Measurements from ENCODE around the gene NAV2. TPM values are rescaled to one million over a fixed set of nuclear protein-coding genes. Genes with fewer than 3 reads are reported as not detected.
A peak's percentile ranks its signal among the peaks of the same experiment; 100 is the strongest.
"Not testable (repeated sequence)": the region's sequence is repeated elsewhere in the genome, so short reads cannot be mapped to it uniquely, and the experiment has no call there.

NAV2 gene
- total RNA-seq, 2 donors from 2014 or later, result 0.37 to 0.58 TPM

DNA sequence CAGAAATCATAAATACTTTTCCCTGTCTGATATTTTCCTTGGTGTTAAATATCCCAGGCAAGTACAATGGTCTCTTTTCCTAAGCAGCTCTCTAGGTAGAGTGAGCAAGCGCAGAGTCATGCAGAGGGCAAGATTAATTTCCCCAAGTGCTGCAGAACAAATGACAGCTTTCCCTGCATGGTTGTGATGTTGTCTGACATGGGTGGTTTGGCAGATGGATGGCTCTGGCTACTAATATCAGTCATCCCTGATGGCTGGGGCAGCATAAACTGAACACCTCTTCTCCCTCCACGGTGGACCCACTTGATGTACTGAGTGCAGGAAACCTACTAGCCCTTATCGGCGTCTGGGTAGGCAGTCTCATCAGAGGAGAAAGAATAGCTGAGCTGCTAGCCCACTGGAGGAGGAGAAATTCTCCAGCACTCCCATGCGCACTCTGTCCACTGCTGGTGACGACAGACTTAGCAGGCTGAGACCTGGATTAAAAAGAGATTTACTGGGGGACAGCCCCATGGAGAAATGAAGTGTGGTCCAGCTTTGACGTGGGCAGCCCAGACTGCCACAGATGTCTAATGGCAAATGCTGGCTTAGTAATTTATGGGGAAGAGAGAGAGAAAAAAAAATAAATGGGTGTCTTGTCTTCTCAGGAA is 244.8 kb downstream of the NAV2 start:
- no peaks in the 10 kb centered on the region for H3K36me3 Mint-ChIP-seq (ENCODE audit: low read depth)
- no peak for ATAC-seq (replicated peaks)
- no peaks in the 10 kb centered on the region for H3K4me1 Mint-ChIP-seq
- H3K9me3 Mint-ChIP-seq, result no peaks in the 10 kb centered on the region
- H3K4me3 Mint-ChIP-seq, result no peak overlapping the region
- peaks cover 7% of the 10 kb centered on the region for H3K27me3 Mint-ChIP-seq
- no peak overlapping the region for H3K27ac Mint-ChIP-seq

GRCh38 chr11:19958204-19958603 is 245.6 kb downstream of the NAV2 start:
- Mint-ChIP-seq H3K4me3 (no peak overlapping the region), H3K9me3 (no peaks in the 10 kb centered on the region)

GRCh38 chr11:19959210-19959609 is 246.6 kb downstream of the NAV2 start:
- no peaks in the 10 kb centered on the region for H3K4me1 Mint-ChIP-seq
- H3K9me3 Mint-ChIP-seq, result no peaks in the 10 kb centered on the region
- no peak for ATAC-seq (replicated peaks)
- H3K27me3 Mint-ChIP-seq, result peaks cover 3% of the 10 kb centered on the region
- H3K4me3 Mint-ChIP-seq, result no peak overlapping the region
- H3K36me3 Mint-ChIP-seq (ENCODE audit: low read depth), result no peaks in the 10 kb centered on the region
- H3K27ac Mint-ChIP-seq, result no peak overlapping the region

More at GRCh38 chr11:19958204-19958603, 245.6 kb downstream of the NAV2 start:
- H3K27me3 Mint-ChIP-seq, result peaks cover 7% of the 10 kb centered on the region
- no peak for ATAC-seq (replicated peaks)
- H3K4me1 Mint-ChIP-seq, result no peaks in the 10 kb centered on the region
- no peak overlapping the region for H3K27ac Mint-ChIP-seq
- H3K36me3 Mint-ChIP-seq (ENCODE audit: low read depth), result no peaks in the 10 kb centered on the region

GRCh38 chr11:19959648-19960059 is 247.0 kb downstream of the NAV2 start:
- Mint-ChIP-seq H3K36me3 (ENCODE audit: low read depth) (no peaks in the 10 kb centered on the region), H3K27me3 (peaks cover under 1% of the 10 kb centered on the region), H3K9me3 (no peaks in the 10 kb centered on the region), H3K27ac (no peak overlapping the region), H3K4me1 (no peaks in the 10 kb centered on the region), H3K4me3 (no peak overlapping the region)
- no peak for ATAC-seq (replicated peaks)

DNA sequence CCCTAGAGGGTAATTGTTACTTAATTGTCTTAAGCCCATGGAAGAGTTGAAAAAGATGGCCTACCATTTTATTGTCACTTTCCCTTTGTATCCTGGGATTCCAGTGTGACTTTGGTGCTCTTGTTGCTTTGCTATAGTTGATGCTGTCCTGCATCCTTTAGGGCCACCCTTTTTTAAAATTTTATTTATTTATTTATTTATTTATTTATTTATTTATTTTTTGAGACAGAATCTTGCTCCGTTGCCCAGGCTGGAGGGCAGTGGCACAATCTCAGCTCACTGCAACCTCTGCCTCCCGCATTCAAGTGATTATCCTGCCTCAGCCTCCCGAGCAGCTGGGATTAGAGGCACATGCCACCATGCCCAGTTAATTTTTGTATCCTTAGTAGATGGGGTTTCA is 247.8 kb downstream of the NAV2 start:
- not testable (repeated sequence) for H3K4me1 Mint-ChIP-seq; H3K27ac Mint-ChIP-seq; H3K27me3 Mint-ChIP-seq; ATAC-seq (replicated peaks); H3K36me3 Mint-ChIP-seq (ENCODE audit: low read depth); H3K4me3 Mint-ChIP-seq; H3K9me3 Mint-ChIP-seq

DNA sequence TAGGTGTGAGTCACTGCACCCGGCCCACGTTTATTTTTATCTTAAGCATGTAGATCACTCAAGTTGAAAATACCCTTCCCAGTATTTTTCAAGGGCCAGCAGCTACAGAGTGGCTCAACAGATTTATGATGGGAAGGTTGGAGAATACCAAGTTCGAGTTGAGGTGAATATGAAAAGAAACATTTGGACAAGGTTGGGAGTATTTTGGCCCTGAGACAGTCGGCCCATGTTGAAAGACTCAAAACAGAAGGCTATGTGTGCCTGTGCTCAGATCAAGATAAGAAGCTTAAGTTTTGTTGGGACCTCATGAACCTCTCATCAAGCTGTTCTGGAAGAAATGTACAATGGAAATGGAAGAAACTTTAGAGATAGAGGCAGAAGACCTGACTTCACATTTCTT is 248.6 kb downstream of the NAV2 start:
- H3K27me3 Mint-ChIP-seq, result peaks cover 5% of the 10 kb centered on the region
- no peaks in the 10 kb centered on the region for H3K4me1 Mint-ChIP-seq
- H3K27ac Mint-ChIP-seq, result no peak overlapping the region
- H3K4me3 Mint-ChIP-seq, result no peak overlapping the region
- no peaks in the 10 kb centered on the region for H3K36me3 Mint-ChIP-seq (ENCODE audit: low read depth)
- H3K9me3 Mint-ChIP-seq, result no peaks in the 10 kb centered on the region
- no peak for ATAC-seq (replicated peaks)

- peaks cover 11% of the 10 kb centered on the region for H3K27me3 Mint-ChIP-seq
- H3K4me1 Mint-ChIP-seq, result no peaks in the 10 kb centered on the region
- no peaks in the 10 kb centered on the region for H3K9me3 Mint-ChIP-seq
- no peak overlapping the region for H3K4me3 Mint-ChIP-seq
- no peak overlapping the region for H3K27ac Mint-ChIP-seq
- no peak for ATAC-seq (replicated peaks)
- no peaks in the 10 kb centered on the region for H3K36me3 Mint-ChIP-seq (ENCODE audit: low read depth)
Measured at GRCh38 chr11:19962053-19962800, 249.6 kb downstream of the NAV2 start.

DNA sequence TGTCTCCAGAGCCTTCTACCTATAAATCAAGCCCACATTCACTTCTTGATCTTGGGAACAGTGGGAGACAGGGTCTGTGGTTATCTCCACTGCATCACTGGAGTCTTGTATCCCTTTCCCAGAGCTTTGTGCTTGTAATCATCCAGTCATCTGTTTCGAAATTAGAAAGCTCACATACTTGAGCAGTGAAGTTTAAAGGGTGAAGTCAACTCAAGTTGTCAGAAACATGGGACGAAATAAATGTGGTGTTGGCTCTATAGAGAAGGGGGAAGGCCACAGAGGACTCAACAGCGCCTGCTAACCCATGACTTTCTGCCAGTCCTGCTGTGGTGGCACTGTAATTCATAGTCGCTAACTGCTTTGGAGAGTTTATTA is 250.2 kb downstream of the NAV2 start:
- H3K36me3 Mint-ChIP-seq (ENCODE audit: low read depth), result no peaks in the 10 kb centered on the region
- ATAC-seq (replicated peaks), result no peak
- peaks cover 11% of the 10 kb centered on the region for H3K27me3 Mint-ChIP-seq
- no peak overlapping the region for H3K27ac Mint-ChIP-seq
- H3K9me3 Mint-ChIP-seq, result no peaks in the 10 kb centered on the region
- H3K4me1 Mint-ChIP-seq, result no peaks in the 10 kb centered on the region
- H3K4me3 Mint-ChIP-seq, result no peak overlapping the region

GRCh38 chr11:19963697-19964387 is 251.2 kb downstream of the NAV2 start:
- ATAC-seq (replicated peaks), result peak; percentile 37
- no peaks in the 10 kb centered on the region for H3K9me3 Mint-ChIP-seq
- H3K27me3 Mint-ChIP-seq, result peaks cover 11% of the 10 kb centered on the region
- H3K4me3 Mint-ChIP-seq, result no peak overlapping the region
- H3K27ac Mint-ChIP-seq, result no peak overlapping the region
- H3K36me3 Mint-ChIP-seq (ENCODE audit: low read depth), result no peaks in the 10 kb centered on the region
- H3K4me1 Mint-ChIP-seq, result no peaks in the 10 kb centered on the region

DNA sequence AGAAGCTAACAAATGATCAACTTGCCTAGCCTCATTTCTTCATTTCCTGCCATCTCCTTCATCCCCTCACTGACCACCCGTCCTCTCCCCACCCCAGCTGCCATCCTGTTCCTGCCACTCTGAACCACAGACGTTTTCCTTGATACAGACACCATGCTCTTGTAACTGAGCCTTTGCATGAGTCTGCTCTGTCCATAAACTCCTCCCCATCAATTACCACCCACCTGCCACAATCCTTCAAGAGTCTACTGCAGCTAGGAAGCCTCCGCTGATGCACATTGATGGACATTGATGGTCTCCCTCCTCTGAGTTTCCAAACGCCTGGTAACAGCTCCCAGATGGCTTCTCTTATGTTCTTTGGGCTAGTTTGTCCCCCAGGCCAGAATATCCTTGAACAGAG is 253.8 kb downstream of the NAV2 start:
- no peak overlapping the region for H3K4me3 Mint-ChIP-seq
- peaks cover 3% of the 10 kb centered on the region for H3K4me1 Mint-ChIP-seq
- H3K27ac Mint-ChIP-seq, result no peak overlapping the region
- no peaks in the 10 kb centered on the region for H3K36me3 Mint-ChIP-seq (ENCODE audit: low read depth)
- no peak for ATAC-seq (replicated peaks)
- H3K27me3 Mint-ChIP-seq, result peaks cover 15% of the 10 kb centered on the region
- no peaks in the 10 kb centered on the region for H3K9me3 Mint-ChIP-seq

GRCh38 chr11:19966927-19967326 is 254.3 kb downstream of the NAV2 start:
- no peak for ATAC-seq (replicated peaks)
- Mint-ChIP-seq H3K27me3 (peaks cover 15% of the 10 kb centered on the region), H3K4me3 (no peak overlapping the region), H3K9me3 (no peaks in the 10 kb centered on the region), H3K36me3 (ENCODE audit: low read depth) (no peaks in the 10 kb centered on the region), H3K27ac (no peak overlapping the region), H3K4me1 (peaks cover 3% of the 10 kb centered on the region)

- no peaks in the 10 kb centered on the region for H3K9me3 Mint-ChIP-seq
Measured at GRCh38 chr11:19967787-19968186, 255.2 kb downstream of the NAV2 start.

GRCh38 chr11:19968860-19969259 is 256.2 kb downstream of the NAV2 start:
- Mint-ChIP-seq H3K27ac (no peak overlapping the region), H3K4me1 (peaks cover 3% of the 10 kb centered on the region)
- ATAC-seq (replicated peaks), result no peak

More at GRCh38 chr11:19967787-19968186, 255.2 kb downstream of the NAV2 start:
- Mint-ChIP-seq H3K4me3 (no peak overlapping the region), H3K27me3 (peaks cover 15% of the 10 kb centered on the region), H3K27ac (no peak overlapping the region), H3K36me3 (ENCODE audit: low read depth) (no peaks in the 10 kb centered on the region), H3K4me1 (peaks cover 3% of the 10 kb centered on the region)
- ATAC-seq (replicated peaks), result no peak

GRCh38 chr11:19970944-19971343 is 258.3 kb downstream of the NAV2 start:
- peaks cover 3% of the 10 kb centered on the region for H3K4me1 Mint-ChIP-seq
- H3K4me3 Mint-ChIP-seq, result no peak overlapping the region
- ATAC-seq (replicated peaks), result peak; percentile 81
- H3K36me3 Mint-ChIP-seq (ENCODE audit: low read depth), result no peaks in the 10 kb centered on the region
- peaks cover 10% of the 10 kb centered on the region for H3K27me3 Mint-ChIP-seq
- H3K27ac Mint-ChIP-seq, result no peak overlapping the region
- H3K9me3 Mint-ChIP-seq, result no peaks in the 10 kb centered on the region

More at GRCh38 chr11:19968860-19969259, 256.2 kb downstream of the NAV2 start:
- H3K27me3 Mint-ChIP-seq, result peaks cover 15% of the 10 kb centered on the region
- H3K4me3 Mint-ChIP-seq, result no peak overlapping the region
- H3K9me3 Mint-ChIP-seq, result no peaks in the 10 kb centered on the region
- H3K36me3 Mint-ChIP-seq (ENCODE audit: low read depth), result no peaks in the 10 kb centered on the region

GRCh38 chr11:19972091-19972490 is 259.5 kb downstream of the NAV2 start:
- Mint-ChIP-seq H3K4me1 (peaks cover 3% of the 10 kb centered on the region), H3K4me3 (no peak overlapping the region), H3K27me3 (peaks cover 3% of the 10 kb centered on the region), H3K9me3 (no peaks in the 10 kb centered on the region), H3K27ac (no peak overlapping the region), H3K36me3 (ENCODE audit: low read depth) (no peaks in the 10 kb centered on the region)
- no peak for ATAC-seq (replicated peaks)
